Activated CD4-positive, alpha-beta T cell treated with anti-CD3 and anti-CD28 coated beads for 24 hours (primary cell): ENCODE measurements around the gene NUP188.

Source experiments
- DNase-seq, 2 donors: peaks; one replicate each; pipeline ENCODE4 v3.0.0-alpha.2; 2020; ENCODE audit warnings: low read depth in 2 of 2

Gene NUP188

GRCh38 chr9:128947527-128948301 is at the start of gene NUP188, which contains the start of gene DOLK:
NUP188 (plus strand) TSS chr9:128947699; CDS start chr9:128947720, 21 bp downstream.
DOLK (minus strand) TSS chr9:128947603; CDS start chr9:128947303, 300 bp downstream.
- DNase-seq, result peak; percentile 99 to 100

- DNase-seq, result no peak
Observed at GRCh38 chr9:128898382-128898781, 49.1 kb upstream of the NUP188 start.

- no peak for DNase-seq
Observed at GRCh38 chr9:128898845-128899565, 48.5 kb upstream of the NUP188 start.

GRCh38 chr9:128899566-128900322 is 47.8 kb upstream of the NUP188 start:
- DNase-seq, result no peak

GRCh38 chr9:128901379-128901778 is 46.1 kb upstream of the NUP188 start:
- DNase-seq, result no peak

- DNase-seq, result no peak
Observed at GRCh38 chr9:128901822-128902221, 45.7 kb upstream of the NUP188 start.

GRCh38 chr9:128902351-128903078 is 45.0 kb upstream of the NUP188 start:
- peak; percentile 71 to 78 for DNase-seq

- DNase-seq, result no peak
Observed at GRCh38 chr9:128903079-128903461, 44.4 kb upstream of the NUP188 start.

- no peak for DNase-seq
Observed at GRCh38 chr9:128903871-128904620, 43.5 kb upstream of the NUP188 start.

- no peak for DNase-seq
Observed at GRCh38 chr9:128905964-128906363, 41.5 kb upstream of the NUP188 start.

GRCh38 chr9:128906741-128907140 is 40.8 kb upstream of the NUP188 start:
- no peak for DNase-seq

GRCh38 chr9:128908372-128908771 is 39.1 kb upstream of the NUP188 start:
- no peak for DNase-seq

- DNase-seq, result no peak
Observed at GRCh38 chr9:128909859-128910258, 37.6 kb upstream of the NUP188 start.

GRCh38 chr9:128910906-128911305 is 36.6 kb upstream of the NUP188 start:
- DNase-seq, result no peak

- DNase-seq, result no peak
Observed at GRCh38 chr9:128911529-128912035, 35.9 kb upstream of the NUP188 start.

- no peak for DNase-seq
Observed at GRCh38 chr9:128912270-128912853, 35.1 kb upstream of the NUP188 start.

- no peak for DNase-seq
Observed at GRCh38 chr9:128913048-128913900, 34.2 kb upstream of the NUP188 start.

- no peak for DNase-seq
Observed at GRCh38 chr9:128913995-128914772, 33.3 kb upstream of the NUP188 start.

- DNase-seq, result no peak
Observed at GRCh38 chr9:128916204-128916603, 31.3 kb upstream of the NUP188 start.
